Activated CD4-positive, alpha-beta T cell treated with anti-CD3 and anti-CD28 coated beads, Interleukin-2, amount 50 U/mL, for 16 hours (primary cell): ENCODE measurements around the gene ZNF771.

Source experiments
- DNase-seq: peaks from one replicate; pipeline ENCODE4 v3.0.0-alpha.2; 2020

The ZNF771 gene

DNA sequence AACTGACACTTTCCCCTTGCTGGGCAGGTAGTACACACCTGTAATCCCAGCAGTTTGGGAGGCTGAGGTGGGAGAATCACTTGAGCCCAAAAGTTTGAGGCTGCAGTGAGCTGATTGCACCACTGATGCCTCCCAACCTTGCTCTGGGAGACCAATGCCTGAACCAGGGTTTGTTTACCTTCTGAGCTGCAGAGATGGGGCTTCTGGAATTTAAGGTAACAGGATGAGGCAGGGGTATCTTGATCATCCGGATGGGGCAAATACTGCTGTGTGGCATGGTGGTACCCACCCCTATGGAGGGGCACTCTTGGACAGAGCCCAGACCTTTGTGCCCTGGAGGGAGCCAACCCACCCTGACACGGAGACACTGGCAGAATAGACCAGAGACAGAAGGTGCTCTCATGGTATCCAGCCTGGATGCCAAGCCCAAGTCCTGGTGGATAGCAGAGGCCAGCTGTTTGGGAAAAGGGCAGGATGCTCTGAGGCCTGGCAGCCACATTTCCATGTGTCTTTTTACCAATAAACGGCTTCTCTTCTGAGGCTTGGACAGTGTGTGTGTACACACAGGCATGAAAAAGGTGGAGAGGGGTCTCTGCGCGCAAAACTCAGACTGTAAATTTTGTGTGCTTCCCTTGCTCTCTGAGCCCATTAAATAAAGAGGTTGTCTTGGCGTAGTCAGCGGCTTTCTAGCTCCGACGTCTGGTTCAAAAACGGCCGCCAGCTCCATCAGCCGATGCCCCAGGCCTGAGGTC, 7.8 kb upstream of the ZNF771 start:
- DNase-seq, result no peak

DNA sequence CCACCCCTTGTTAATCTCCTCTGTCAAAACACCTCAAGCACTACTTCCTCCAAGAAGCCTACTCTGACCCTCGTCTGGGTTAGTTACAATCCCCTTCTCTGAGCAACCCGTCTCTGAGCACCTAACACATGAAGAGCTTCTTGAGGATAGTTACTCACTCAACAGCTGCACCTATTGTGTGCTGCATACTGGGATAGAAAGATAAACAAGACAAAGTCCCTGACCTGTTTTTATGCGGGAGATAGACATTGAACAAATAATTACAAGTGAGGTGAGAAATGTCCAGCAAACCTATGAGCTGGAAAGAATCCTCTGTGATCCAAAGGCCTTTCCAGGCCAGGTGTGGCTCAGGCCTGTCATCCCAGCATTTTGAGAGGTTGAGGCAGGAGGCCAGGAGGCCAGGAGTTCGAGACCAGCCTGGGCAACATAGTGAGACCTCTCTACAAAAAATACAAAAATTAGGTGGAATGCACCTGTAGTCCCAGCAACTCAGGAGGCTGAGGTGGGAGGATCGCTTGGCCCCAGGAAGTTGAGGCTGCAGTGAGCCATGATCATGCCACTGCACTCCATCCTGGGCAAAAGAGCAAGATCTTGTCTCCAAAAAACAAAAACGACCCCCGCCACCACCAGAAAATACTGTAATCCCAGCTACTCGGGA, 5.5 kb upstream of the ZNF771 start:
- no peak for DNase-seq

DNA sequence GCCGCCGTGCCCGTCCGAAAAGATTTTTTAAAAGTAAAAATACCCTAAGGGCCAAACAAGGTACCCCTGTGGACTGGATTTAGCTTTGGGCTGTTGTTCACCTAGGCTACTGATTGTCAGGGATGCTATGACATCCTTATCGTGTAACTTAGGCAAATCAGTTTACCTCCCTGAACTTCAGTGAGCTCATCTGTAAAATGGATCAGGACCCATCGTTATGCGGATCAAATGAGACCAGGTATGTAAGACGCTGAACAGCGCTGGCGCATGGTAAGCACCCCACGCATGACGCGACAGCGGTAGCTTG, 658 bp upstream of the ZNF771 start:
- no peak for DNase-seq

DNA sequence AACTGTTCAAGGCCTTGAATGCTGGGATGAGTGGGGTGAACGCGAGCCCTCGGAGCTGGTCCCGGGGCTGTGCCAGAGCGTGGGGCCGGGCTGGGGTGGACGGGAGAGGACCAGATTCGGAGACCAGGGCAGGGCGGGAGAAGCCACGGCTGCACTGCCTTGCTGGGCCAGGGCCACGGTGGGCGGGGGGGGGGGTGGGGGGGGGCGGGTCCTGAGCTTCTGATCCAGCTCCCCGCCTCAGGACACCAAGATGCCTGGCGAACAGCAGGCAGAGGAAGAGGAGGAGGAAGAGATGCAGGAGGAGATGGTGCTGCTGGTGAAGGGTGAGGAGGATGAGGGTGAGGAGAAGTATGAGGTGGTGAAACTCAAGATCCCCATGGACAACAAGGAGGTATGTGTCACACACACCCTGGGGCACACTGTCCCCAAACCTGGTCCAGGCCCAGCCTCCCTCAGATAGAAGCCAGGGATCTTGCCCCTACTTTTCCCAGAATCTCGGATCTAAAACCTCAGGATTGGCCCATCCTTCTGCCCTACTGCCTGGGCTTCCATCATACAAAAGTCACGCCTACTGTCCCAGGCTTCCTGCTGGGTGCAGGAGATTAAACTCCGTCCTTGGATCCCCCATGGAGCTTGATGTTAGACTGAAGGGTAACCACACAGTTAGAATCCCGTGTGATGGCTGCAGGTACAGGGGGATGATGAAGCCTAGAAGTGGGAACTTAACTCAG, 563 bp downstream of the ZNF771 start:
- no peak for DNase-seq

DNA sequence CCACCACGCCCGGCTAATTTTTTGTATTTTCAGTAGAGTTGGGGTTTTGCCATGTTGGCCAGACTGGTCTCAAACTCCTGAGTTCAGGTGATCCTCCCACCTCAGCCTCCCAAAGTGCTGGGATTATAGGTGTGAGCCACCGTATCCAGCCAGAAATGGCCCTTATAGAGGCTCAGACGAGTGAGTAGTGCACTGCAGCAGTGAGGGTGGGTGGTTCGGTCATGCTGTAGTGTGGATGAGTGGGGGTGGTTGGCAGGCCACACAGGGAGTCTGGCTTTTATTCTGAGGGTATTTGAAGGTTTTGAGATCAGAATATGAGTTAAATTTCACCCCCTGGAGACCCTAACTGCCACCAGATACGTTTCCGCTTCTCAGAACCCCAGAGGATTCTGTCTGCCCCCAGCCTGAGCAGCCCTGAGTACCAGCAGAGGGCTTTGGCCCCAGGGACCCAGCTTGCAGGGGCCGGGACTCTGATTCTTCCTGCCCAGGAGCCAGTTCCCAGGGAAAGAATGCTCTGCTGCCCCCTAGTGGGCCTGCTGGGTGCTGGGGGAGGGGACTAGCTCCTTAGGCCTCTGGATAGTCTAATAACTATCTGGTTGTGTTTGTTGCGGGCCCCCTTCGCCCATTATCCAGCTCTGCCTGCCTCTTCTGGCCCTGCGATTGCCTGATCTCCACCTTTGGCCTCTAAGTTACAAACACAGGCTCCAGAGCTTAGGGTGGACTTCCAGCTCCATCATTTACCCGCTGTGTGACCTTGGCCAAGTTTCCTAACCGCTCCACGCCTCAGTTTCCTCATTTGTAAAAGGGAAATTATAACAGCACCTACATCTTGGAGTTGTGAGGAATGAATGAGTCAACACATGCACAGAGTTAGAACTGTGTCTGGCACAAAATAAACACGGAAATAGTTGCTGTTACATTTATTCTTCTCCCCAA, 2.0 kb downstream of the ZNF771 start:
- DNase-seq, result peak; percentile 92

DNA sequence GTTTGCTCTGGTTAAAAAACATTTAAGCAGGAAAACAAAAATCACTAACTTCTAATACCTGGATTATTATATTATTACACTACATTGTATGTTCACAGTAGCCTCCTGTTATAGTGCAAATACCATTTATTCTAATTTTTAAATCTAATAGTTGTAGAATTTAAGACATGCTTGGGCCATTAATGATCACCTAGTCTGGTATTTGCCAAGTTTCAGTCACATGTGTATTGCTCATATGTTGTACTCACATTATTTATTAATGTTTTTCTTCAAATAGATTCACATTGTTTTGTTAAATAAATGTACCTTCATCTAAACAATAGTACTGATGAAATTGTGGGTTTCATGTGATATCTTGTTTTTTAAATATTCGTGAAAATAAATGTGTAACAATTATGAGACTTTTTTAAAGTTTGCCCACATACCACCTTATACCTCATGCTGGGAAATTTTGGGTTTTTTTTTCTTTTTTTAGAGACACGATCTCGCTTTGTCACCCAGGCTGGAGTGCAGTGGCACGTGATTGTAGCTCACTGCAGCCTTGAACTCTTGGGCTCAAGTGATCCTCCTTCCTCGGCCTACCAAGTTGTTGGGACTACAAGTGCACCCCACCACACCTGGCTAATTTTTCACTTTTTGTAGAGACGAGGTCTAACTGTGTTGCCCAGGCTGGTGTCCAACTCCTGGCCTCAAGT, 5.9 kb downstream of the ZNF771 start:
- DNase-seq, result no peak

DNA sequence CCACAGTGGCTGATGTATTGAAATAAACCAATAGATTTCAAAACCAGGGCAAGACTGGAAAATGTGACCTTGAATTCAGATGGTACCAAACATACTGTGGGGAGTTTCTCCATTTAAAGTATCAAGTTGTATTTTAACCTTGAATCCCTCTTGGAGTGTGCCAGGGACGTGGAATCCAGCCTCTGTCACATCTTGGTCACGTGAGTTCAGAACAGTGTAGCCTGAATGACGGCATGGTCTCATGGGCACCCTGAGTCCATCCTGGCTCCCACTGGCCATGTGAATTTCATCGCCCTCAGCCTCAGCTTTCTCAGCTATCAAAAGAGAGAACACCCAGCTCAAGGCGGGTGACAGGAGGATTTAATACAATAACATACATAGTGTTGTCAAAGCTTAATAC, 6.8 kb downstream of the ZNF771 start:
- DNase-seq, result no peak

DNA sequence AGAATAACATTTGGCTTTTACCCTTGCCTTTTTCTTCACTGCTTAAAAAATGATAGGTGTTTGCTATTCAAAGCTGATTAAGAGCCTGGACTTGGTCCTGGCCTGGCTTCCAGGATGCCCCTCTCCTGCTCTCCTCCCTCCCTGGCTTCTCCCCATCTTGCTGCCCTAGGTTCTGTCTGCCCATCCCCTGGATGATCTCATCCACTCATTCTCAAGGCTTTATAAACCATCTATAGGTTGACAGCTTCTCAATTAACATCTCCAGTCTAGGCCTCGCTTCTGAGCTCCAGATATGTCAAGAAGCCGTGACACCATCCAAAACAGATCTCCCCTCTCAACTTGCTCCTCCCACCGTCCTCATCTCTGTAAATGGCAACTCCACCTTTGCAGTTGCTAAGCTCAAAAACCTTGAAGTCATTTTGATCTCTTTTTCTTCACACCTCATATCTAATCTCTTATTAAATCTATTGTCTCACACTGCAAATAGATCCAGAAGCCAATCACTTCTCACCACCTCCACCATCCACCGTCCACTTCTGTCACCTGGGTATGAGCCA, 8.7 kb downstream of the ZNF771 start:
- no peak for DNase-seq

DNA sequence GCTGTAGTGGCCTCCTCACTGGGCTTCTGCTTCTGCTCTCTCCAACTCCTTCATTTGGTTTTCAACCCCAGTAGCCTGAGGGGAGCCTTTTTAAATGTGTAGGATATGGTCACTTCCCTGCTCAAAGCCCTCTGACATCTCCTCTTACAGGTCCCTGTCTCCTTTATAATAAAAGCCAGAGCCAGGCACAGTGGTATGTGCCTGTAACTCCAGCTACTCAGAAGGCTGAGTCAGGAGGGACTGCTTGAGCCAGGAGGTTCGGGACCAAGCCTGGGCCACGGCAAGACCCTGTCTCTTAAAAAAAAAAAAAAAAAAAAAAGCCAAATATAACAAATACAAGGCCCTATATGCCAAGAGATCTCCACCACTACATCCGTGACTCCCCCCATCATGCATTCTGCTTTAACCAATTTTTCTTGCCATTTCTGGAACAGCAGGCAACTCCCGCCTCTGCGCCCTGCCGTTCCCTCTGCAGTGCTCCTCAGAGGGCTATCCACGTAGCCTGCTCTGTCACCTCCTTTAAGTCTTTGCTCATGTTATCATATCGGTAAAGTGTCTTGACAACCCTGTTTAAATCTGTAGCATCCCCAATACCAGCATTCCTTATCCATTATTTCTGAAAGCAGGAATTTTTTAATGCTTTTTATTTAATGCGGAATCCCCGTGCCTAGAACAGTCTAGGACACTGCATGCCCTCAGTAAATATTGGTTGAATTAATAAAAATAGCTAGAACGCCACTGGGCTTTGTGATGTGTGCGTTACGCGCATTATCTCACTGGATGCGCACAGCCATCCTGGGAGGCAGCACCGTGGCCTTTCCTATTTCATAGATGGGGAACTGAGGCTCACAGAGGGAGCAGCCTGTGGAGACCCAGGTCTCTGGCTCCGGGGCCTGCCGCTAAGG, 9.5 kb downstream of the ZNF771 start:
- no peak for DNase-seq

DNA sequence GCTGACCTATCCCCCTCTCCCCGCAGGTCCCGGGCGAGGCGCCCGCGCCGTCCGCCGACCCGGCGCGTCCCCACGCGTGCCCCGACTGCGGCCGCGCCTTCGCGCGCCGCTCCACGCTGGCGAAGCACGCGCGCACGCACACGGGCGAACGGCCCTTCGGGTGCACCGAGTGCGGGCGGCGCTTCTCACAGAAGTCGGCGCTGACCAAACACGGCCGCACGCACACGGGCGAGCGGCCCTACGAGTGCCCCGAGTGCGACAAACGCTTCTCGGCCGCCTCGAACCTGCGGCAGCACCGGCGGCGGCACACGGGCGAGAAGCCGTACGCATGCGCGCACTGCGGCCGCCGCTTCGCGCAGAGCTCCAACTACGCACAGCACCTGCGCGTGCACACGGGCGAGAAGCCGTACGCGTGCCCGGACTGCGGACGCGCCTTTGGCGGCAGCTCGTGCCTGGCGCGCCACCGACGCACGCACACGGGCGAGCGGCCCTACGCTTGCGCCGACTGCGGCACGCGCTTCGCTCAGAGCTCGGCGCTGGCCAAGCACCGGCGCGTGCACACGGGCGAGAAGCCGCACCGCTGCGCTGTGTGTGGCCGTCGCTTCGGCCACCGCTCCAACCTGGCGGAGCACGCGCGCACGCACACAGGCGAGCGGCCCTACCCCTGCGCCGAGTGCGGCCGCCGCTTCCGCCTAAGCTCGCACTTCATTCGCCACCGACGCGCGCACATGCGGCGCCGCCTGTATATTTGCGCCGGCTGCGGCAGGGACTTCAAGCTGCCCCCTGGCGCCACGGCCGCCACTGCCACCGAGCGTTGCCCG, 10.3 kb downstream of the ZNF771 start:
- peak; percentile 93 for DNase-seq

DNA sequence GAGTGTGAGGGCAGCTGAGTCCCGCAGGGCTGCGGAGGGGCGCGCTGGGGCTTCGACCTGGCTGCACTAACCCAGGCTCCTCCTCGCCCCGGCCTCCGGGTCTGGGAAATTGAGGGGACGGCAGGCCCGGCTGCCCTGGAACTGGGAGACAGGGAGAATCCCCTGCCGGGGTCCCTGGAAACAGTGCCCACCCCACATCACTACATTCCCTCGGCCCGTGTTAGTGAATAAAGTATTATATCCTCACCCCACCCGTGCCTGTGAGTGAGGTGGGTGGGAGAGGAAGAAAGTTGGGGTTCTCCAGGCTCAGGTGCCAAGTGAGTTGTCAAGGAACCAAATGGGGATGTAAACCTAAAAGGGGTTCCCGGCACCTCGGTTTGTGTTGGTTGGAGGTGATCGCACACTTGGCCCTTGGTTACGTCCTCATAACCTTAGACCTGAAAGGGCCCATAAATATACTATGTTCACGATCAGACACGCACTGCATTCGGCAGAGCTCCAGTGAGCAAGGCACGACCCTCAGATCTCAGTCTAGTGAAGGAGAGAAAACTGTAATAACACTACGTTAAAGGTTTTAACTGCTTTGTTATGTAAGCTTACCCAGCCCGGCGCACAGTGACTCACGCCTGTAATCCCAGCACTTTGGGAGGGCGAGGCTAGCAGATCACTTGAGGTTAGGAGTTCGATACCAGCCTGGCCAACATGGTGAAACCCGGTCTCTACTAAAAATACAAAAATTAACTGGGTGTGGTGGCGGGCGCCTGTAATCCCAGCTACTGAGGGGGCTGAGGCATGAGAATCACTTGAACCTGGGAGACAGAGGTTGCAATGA, 11.2 kb downstream of the ZNF771 start:
- no peak for DNase-seq

DNA sequence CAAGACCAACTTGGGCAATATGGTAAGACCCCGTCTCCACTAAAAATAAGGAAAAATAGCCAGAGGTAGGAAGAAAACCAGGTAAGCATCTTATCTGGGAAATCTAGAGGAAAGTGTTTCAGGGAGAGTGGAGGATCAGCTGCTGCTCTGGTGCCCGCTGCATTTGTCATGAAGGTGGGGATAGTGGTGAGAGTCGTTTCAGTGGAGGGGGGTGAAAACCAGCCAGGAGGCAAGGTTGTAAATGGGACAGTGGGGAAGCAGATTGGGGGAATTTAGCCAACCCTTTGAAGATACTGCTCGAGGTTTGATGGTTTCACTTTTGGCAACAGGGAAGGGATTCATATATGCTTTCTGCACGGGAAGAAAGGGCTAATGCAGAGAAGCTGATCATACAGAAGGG, 13.6 kb downstream of the ZNF771 start:
- DNase-seq, result no peak

DNA sequence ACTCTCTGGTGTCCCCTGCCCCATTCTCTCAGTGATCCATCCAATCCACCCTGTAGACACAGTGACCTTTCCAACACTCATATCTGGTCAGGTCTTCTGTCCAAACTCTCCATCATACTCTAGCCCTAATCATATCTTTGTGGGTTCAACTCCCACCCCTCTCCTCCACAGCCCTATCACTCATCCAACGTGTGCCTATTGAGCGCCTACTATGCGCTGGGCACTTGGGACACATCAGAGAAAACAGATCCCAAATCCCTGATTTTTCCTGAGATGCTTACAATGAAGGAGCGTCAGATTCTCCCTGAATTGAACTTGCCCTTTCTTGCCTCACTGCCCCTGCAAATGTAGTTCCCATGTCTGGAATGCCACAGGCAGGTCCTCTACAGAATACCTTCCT, 20.6 kb downstream of the ZNF771 start:
- no peak for DNase-seq

DNA sequence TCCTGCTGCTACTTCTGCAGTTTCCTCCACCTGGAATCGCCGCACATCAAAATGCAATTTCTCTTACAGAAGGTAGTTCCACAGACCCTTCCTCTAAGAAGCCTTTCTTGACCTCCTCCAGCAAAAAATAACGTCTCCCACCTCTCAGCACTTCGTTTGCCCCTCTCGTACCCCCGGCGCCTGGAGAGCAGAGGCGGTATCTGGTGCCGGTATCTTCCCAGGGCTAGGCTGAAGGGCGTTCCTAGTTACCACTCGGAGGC, 21.9 kb downstream of the ZNF771 start:
- DNase-seq, result no peak

DNA sequence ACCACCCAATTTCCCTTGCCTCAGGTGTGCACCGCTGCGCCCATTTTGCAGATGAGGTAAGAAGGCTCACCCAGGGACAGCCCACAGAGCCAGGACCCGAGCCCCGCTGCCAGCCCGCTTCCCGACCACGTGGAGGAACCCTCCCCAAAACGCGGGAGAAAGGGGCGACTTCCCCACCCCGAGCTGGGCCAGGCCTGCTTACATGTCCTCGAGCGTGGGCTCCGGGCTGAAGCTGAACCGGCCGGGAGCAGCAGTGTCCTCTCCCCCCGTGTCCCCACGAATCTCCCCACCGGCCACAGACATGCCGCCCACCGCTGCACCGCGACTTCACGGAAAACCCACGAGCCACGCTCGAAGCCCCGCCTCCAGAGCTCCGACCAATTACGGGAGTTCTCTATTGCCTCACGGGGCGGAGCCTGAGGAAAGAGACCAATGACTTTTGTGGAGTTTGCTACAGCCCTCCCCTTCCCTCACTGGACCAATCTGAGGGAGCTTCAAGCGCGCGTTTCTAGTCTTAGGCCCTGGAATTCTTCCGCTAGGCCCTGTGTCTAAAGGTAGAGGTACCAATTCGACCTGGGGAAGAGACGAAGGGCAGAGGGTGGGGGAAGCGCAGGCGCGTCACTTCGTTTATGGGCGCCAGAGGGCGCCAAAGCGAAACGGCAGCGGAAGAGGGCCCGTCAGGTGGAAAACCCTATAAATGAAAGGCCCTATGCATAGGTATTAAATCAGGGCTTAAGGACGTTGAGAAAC, 22.4 kb downstream of the ZNF771 start, which contains the start of gene DCTPP1:
Gene DCTPP1 (minus strand): TSS at position 353 of the 750 bp plus-strand sequence. CDS start 50 bp downstream, at position 303.
- peak; percentile 99 for DNase-seq

DNA sequence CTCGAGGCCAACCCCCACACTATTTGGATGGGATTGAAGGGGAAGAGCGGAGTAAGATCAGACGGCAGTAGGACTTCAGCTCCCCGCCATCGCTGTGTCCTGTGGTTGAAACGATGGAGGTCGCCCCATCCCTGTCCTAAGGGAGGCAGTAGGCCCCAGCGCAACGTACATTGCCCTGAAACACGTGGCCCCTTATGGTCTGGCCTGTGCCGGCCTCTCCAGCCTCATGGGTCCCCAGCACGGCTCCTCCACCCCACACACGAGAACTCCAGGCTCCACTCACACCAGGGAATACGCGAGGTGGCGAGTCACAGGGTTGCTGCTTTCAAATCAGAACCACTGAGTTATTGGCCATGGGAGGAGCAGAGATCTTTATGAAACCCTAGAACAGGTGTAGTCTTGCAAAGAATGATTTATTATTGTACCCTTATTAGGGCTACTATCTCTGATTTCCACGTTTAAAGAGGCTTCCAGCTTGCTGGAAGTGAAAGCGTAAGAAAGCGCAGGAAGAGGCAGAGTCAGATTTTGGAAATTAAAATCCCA, 23.1 kb downstream of the ZNF771 start:
- DNase-seq, result no peak

DNA sequence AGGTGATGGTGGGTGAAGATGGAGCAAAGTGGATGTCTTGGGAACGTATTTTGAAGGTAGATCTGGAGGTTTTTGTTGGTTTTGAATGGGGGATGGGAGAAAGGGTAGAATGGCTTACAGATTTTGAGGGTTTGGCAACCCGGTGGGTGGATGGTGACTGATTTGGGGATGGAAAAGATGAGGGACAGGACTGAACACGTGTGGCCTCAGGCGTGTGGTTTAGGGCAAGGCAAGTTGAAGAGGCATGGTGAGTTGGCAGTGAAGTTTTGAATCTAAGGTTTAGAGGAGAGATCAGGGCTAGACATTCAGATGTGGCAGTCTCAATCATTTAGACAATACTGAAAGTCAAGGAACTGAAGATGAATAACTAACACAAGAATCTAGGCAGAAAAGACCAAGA, 27.4 kb downstream of the ZNF771 start:
- DNase-seq, result peak; percentile 80

DNA sequence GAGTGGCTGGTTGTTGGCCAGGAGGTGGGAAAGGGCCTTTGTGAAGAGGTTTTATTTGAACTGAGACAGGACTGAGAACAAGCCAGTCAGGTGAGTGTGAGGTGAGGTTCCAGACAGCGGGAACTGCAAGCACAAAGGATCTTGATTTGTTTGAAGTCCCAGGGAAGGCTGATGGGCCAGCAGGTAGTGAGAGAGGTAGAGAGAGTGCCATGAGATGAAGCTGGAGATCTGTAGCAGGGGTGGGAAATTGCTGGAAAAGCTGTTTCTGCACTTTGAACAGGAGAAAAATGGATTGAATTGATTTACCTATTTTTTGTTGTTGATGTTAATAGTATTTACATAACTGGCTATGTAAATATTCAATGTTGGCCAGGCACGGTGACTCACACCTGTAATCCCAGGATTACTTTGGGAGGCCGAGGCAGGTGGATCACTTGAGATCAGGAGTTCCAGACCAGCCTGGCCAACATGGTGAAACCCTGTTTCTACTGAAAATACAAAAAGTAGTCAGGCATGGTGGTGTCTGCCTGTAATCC, 30.2 kb downstream of the ZNF771 start:
- no peak for DNase-seq
